Smooth muscle cell (in vitro differentiated cells): ENCODE measurements around the gene SLC66A1. TPM values are rescaled to one million over a fixed set of nuclear protein-coding genes. Genes with fewer than 3 reads are reported as not detected.

Experiments
- DNase-seq: peaks from one replicate; lab custom pipeline; 2025; ENCODE audit not compliant: unreplicated experiment; lab: John Stamatoyannopoulos, UW
- H2AFZ ChIP-seq: fragments of 200-600 bp; sonication (generic); 2 replicates; pipeline ENCODE4 v1.6.0; 2016; ENCODE audit warnings: antibody characterized with exemption, low read depth, mild to moderate bottlenecking
- H3F3A ChIP-seq: fragments of 200-600 bp; sonication (generic); 2 replicates; pipeline ENCODE4 v1.6.0; 2017; ENCODE audit warnings: antibody characterized with exemption, low read depth
- H3K27ac ChIP-seq: fragments of 200-600 bp; sonication (generic); 2 replicates; pipeline ENCODE4 v1.5.1; 2016; ENCODE audit warnings: low read depth, mild to moderate bottlenecking
- H3K27me3 ChIP-seq: fragments of 200-600 bp; sonication (generic); 2 replicates; pipeline ENCODE4 v1.6.1; 2016; ENCODE audit warnings: low read depth, mild to moderate bottlenecking
- H3K36me3 ChIP-seq: fragments of 200-600 bp; sonication (generic); 2 replicates; pipeline ENCODE4 v1.5.1; 2016; ENCODE audit warnings: low read depth
- H3K4me1 ChIP-seq: fragments of 200-600 bp; sonication (generic); 2 replicates; pipeline ENCODE4 v1.5.1; 2016; ENCODE audit warnings: low read depth
- H3K4me2 ChIP-seq: fragments of 200-600 bp; sonication (generic); 2 replicates; pipeline ENCODE4 v1.6.0; 2016; ENCODE audit warnings: mild to moderate bottlenecking
- H3K4me3 ChIP-seq: fragments of 200-600 bp; sonication (generic); 2 replicates; pipeline ENCODE4 v1.5.1; 2016; ENCODE audit warnings: mild to moderate bottlenecking
- H3K79me2 ChIP-seq: fragments of 200-600 bp; sonication (generic); 2 replicates; pipeline ENCODE4 v1.6.0; 2016; ENCODE audit warnings: low read depth, mild to moderate bottlenecking
- H3K9ac ChIP-seq: fragments of 200-600 bp; sonication (generic); 2 replicates; pipeline ENCODE4 v1.6.0; 2016; ENCODE audit warnings: low read depth
- H3K9me3 ChIP-seq: fragments of 200-600 bp; sonication (generic); replicated peaks from 2 replicates; pipeline ENCODE4 v1.5.1; 2016; ENCODE audit warnings: low read depth
- H4K20me1 ChIP-seq: fragments of 200-600 bp; sonication (generic); 2 replicates; pipeline ENCODE4 v1.6.0; 2016; ENCODE audit warnings: low read depth
- WGBS: methylation state at CpG from one replicate; pipeline ENCODE4 v1.1.7; 2016; ENCODE audit warnings: low lambda C conversion rate; 5-methylcytosine and 5-hydroxymethylcytosine counted together
- polyA plus RNA-seq: library from polyadenylated mRNA; unstranded; fragments of >200 nt; fragmentation: Nextera tagmentation; extraction: Ambion mirVana; gene quantifications from 2 replicates; pipeline ENCODE4 v1.2.1, GENCODE V29; 2016
- total RNA-seq: library from RNA; depleted of rRNA; stranded (reverse); fragments of >200 nt; gene quantifications from 2 replicates; pipeline ENCODE4 v1.2.3, GENCODE V29; 2014
- TF ChIP-seq, protein P1 (sequence below): fragments of 200-600 bp; sonication (generic); IDR thresholded peaks from 2 replicates; pipeline ENCODE4 v1.5.1; 2017; ENCODE audit warnings: borderline replicate concordance, mild to moderate bottlenecking, antibody characterized with exemption; ENCODE audit not compliant: insufficient read depth, poor library complexity, severe bottlenecking

Gene SLC66A1
- total and polyA plus RNA-seq, 2 experiments from 2014 or later: 21.9 to 23.9 TPM

DNA sequence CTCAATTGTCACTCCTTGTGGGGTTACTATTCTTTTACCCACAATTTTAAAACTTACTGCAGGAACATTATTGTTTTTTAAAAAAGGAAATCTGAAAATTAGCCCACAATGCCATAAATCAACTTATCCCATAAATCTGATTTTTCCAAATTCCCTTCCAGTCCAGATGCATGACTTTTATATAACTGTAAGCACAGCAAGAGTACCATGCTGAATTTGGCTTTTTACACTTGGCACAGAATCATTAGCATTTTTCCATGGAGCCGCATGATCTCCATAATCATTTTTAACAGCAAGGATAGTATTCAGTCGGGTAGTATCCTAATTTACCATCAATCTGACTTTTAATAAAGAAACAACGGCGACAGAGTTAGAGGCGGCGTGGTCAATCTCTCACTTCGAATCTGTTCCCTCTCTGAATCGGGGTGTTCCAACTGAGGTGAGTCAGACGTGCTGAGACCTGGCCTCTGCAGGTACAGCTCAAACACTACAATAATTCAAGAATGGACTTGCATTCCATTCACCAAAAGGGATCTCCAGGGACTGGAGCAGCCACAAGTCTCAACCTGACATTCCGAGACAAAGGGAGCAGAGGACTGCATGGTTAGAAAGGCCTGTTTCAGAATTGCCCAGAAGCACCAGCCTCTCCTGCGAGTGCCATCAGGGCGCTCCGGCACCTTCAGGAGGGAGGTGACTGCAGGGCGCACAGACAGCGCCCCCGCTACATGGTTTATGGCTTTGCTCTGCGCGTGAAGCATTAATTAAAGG is 48.9 kb downstream of the SLC66A1 start:
- DNase-seq: no peak

DNA sequence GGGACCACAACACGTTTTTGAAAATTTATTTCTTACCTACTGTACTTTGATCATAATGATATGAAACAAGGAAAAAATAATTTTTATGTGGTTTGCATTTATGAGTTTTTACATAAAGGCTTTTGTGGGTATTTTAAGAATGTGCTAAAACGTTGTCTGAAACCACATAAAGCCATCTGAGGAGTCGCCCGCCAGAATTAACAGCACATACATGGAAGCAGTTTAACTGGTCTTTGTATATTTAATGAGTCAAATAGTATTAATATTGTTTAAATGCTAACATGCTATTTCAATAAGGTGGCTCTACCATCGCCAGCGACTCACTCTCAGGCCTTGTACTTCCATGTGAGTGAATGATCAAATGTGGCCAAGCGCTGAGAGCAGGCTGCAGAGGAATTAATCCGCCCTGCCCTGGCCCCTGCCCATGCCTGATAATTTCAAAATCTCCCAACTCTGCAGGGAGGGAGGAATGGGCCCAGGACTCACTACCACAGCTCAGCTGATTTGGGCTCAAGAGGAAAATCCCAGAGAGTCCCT is 49.6 kb downstream of the SLC66A1 start:
- Histone ChIP-seq H4K20me1 (peaks cover 100% of the 10 kb centered on the region), H3K27ac (peak overlapping the region; percentile 58), H3K27me3 (no peaks in the 10 kb centered on the region), H3K79me2 (peaks cover 64% of the 10 kb centered on the region), H3K4me1 (peaks cover 5% of the 10 kb centered on the region), H3F3A (peaks cover 3% of the 10 kb centered on the region), H3K4me2 (peak overlapping the region; percentile 8), H3K4me3 (no peak overlapping the region), H3K36me3 (no peaks in the 10 kb centered on the region), H3K9me3 (no peaks in the 10 kb centered on the region), H2AFZ (no peak overlapping the region), H3K9ac (no peak overlapping the region)
- TF ChIP-seq, protein P1, sequence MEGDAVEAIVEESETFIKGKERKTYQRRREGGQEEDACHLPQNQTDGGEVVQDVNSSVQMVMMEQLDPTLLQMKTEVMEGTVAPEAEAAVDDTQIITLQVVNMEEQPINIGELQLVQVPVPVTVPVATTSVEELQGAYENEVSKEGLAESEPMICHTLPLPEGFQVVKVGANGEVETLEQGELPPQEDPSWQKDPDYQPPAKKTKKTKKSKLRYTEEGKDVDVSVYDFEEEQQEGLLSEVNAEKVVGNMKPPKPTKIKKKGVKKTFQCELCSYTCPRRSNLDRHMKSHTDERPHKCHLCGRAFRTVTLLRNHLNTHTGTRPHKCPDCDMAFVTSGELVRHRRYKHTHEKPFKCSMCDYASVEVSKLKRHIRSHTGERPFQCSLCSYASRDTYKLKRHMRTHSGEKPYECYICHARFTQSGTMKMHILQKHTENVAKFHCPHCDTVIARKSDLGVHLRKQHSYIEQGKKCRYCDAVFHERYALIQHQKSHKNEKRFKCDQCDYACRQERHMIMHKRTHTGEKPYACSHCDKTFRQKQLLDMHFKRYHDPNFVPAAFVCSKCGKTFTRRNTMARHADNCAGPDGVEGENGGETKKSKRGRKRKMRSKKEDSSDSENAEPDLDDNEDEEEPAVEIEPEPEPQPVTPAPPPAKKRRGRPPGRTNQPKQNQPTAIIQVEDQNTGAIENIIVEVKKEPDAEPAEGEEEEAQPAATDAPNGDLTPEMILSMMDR: no peak
- 62% methylated on average over 8 of the region's 8 CpGs for WGBS
- no peak for DNase-seq

More for the DNA sequence above, 48.9 kb downstream of the SLC66A1 start:
- H3K27ac ChIP-seq: peak overlapping the region; percentile 58
- H3K4me3 ChIP-seq: no peak overlapping the region
- H3K79me2 ChIP-seq: peaks cover 64% of the 10 kb centered on the region
- no peaks in the 10 kb centered on the region for H3K27me3 ChIP-seq
- peaks cover 5% of the 10 kb centered on the region for H3K4me1 ChIP-seq
- peak overlapping the region; percentile 8 for H3K4me2 ChIP-seq
- H3K9me3 ChIP-seq: no peaks in the 10 kb centered on the region
- TF ChIP-seq, protein P1: no peak
- no peak overlapping the region for H3K9ac ChIP-seq
- peaks cover 3% of the 10 kb centered on the region for H3F3A ChIP-seq
- no peaks in the 10 kb centered on the region for H3K36me3 ChIP-seq
- WGBS: 78% methylated on average over 18 of the region's 18 CpGs
- H2AFZ ChIP-seq: no peak overlapping the region
- peaks cover 100% of the 10 kb centered on the region for H4K20me1 ChIP-seq

DNA sequence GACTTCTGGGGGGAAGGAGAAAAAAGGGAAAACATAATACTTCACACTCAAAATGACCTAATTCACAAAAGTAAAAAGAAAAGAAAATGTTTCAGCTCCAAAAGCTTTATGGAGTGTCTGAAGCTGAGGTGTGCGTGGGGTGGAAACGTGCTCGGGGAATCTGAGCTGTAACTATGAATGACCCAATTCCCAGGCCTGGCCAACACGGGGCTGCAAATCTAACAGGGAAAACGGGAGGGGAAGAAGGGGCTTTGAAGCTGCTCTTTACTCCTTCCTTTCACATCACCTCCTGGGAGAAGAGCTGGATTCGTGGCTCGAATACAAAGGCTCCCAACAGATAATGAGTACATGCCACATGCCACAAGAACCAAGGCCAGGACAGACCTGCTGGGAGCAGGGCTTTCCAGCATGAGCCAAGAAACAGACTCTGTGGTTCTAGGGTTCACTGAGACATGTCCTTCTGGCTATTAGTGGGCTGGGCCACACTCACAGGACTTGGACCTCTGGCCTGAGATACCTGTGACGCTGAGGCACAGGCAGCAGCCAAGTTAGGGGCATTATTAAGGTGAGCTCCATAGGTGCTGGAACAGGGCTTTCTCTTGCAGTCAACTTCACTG is 51.5 kb downstream of the SLC66A1 start:
- Histone ChIP-seq H2AFZ (no peak overlapping the region), H3K9me3 (no peaks in the 10 kb centered on the region), H3K4me3 (no peak overlapping the region), H3K4me2 (no peak overlapping the region), H4K20me1 (peaks cover 100% of the 10 kb centered on the region), H3K27ac (no peak overlapping the region), H3F3A (peaks cover 3% of the 10 kb centered on the region), H3K36me3 (no peaks in the 10 kb centered on the region), H3K27me3 (no peaks in the 10 kb centered on the region), H3K79me2 (peaks cover 63% of the 10 kb centered on the region), H3K4me1 (peaks cover 5% of the 10 kb centered on the region), H3K9ac (no peak overlapping the region)
- DNase-seq: no peak
- TF ChIP-seq, protein P1: no peak
- WGBS: 84% methylated on average over 8 of the region's 8 CpGs
